Brain microvascular endothelial cell (primary cell): Measurements from ENCODE around the gene LHFPL6.

Experiments used
- DNase-seq: peaks from one replicate; pipeline ENCODE4 v3.0.0-alpha.2; 2020
- H3K27ac ChIP-seq: fragments of 250-450 bp; sonication (Bioruptor Pico); 2 replicates; pipeline ENCODE4 v1.5.1; 2020; ENCODE audit warnings: mild to moderate bottlenecking, moderate library complexity
- H3K27me3 ChIP-seq: fragments of 250-450 bp; sonication (Bioruptor Pico); replicated peaks from 2 replicates; pipeline ENCODE4 v1.5.1; 2020; ENCODE audit warnings: mild to moderate bottlenecking
- H3K36me3 ChIP-seq: fragments of 250-450 bp; sonication (Bioruptor Pico); replicated peaks from 2 replicates; pipeline ENCODE4 v1.5.1; 2020; ENCODE audit warnings: mild to moderate bottlenecking
- H3K4me3 ChIP-seq: 2 replicates; pipeline ENCODE4 v1.5.1; 2011; ENCODE audit warnings: low read depth, mild to moderate bottlenecking, control low read depth, low read length, moderate library complexity
- in situ Hi-C: cut with HindIII; loops from 2 replicates; pipeline ENCODE4 v1.10.0; 2017; ENCODE audit warnings: low sequenced_read_pairs, low pct_ligation_motif_present
- TF ChIP-seq, protein P1 (sequence below): IDR thresholded peaks from 2 replicates; pipeline ENCODE4 v1.5.1; 2011; ENCODE audit warnings: low read depth, mild to moderate bottlenecking, moderate library complexity, low read length, control low read depth, inconsistent platforms; ENCODE audit errors: missing control alignments

The LHFPL6 gene

DNA sequence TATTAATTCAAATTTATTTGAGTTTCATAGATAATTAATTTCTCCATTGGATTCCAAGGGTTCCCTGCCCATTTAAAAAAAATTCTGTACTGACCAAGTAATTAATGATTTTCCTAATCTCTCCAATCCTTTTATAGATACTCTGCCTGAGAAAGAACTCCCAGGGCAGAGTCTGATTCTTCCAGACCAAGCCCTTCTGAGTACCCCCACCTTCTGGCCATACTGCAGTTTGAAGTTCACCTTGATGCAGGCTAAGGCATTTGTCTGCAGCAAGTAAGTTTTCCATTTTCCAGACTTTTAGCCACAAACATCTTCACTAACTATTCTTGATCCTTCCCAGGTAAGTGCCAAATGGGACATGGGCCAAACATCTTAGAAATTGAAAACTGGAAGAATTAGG lies 195.9 kb downstream of the LHFPL6 start:
- Histone ChIP-seq H3K27ac (no peak overlapping the region), H3K4me3 (no peak overlapping the region), H3K36me3 (no peaks in the 10 kb centered on the region), H3K27me3 (no peaks in the 10 kb centered on the region)
- in situ Hi-C loops, result no loop called here
- no peak for DNase-seq
- TF ChIP-seq, protein P1, sequence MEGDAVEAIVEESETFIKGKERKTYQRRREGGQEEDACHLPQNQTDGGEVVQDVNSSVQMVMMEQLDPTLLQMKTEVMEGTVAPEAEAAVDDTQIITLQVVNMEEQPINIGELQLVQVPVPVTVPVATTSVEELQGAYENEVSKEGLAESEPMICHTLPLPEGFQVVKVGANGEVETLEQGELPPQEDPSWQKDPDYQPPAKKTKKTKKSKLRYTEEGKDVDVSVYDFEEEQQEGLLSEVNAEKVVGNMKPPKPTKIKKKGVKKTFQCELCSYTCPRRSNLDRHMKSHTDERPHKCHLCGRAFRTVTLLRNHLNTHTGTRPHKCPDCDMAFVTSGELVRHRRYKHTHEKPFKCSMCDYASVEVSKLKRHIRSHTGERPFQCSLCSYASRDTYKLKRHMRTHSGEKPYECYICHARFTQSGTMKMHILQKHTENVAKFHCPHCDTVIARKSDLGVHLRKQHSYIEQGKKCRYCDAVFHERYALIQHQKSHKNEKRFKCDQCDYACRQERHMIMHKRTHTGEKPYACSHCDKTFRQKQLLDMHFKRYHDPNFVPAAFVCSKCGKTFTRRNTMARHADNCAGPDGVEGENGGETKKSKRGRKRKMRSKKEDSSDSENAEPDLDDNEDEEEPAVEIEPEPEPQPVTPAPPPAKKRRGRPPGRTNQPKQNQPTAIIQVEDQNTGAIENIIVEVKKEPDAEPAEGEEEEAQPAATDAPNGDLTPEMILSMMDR, result no peak

DNA sequence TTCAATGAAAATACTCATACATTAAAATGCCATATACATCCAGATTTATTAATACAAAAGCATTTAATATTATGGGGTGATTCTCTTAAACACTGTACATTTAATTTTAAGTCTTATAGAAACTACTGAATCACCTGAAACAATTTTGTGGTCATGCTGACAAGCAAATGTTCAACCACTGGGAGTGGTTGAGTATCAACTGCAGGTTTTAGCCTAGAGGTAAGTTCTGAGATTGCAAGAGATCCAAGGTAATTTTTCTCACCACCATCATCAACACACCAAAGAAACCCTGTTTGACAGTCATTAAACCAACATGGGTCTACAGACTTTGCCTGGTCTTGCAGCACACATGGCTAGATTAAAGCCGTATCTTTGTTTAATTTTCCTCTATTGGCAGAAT lies 196.3 kb downstream of the LHFPL6 start:
- TF ChIP-seq, protein P1, result no peak
- no peaks in the 10 kb centered on the region for H3K27me3 ChIP-seq
- in situ Hi-C loops, result no loop called here
- no peak for DNase-seq
- no peak overlapping the region for H3K27ac ChIP-seq
- H3K4me3 ChIP-seq, result no peak overlapping the region
- H3K36me3 ChIP-seq, result no peaks in the 10 kb centered on the region

DNA sequence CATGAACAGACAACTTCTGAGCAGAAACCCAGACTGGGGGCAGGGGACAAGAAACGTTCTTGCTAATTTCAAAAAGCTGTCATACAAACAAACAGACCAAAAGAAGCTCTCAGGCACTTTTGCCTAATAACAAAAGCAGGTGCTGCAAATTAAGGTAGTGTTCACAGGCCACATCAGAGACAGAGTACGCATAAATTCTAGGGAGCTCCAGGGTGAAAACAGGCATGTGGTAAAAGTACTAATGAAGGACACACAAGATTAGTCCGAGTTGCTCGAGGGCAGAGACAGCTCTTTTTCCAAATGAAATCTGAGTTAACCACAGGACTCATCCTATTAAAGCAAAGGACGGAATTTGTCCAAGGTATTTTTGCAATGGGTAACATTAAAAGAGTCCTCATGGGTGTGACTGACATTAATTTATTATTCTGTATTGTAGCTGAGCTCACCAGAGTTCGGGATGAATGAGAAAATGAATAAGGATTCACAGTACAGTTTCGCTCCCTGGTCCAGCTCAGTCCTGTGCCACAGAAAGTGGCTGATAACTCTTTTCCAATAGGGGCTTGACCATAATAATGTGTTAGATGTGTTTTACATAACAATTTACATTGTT lies 197.3 kb downstream of the LHFPL6 start:
- H3K27me3 ChIP-seq, result no peaks in the 10 kb centered on the region
- no peaks in the 10 kb centered on the region for H3K36me3 ChIP-seq
- in situ Hi-C loops, result no loop called here
- DNase-seq, result no peak
- H3K27ac ChIP-seq, result no peak overlapping the region
- no peak overlapping the region for H3K4me3 ChIP-seq
- TF ChIP-seq, protein P1, result no peak

DNA sequence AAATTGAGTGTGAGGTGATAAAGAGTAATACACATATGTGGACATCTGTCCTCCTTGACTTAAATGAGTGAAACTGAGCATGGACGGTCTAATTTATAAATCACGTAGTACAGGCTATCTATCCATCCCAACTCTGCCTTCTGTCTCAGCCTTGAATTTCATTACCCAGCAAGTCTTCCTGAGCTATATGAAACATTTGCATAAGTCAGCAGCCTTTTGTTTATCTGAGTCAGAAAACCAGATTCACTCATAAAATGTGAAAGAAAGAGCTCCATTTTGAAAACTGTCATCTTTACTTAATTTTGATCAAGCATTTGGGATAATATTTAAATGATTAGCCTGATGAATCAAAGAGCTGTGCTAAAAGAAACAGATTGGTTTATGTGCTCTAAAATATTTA lies 197.9 kb downstream of the LHFPL6 start:
- no peaks in the 10 kb centered on the region for H3K36me3 ChIP-seq
- H3K27ac ChIP-seq, result no peak overlapping the region
- in situ Hi-C loops, result no loop called here
- no peak for DNase-seq
- no peak overlapping the region for H3K4me3 ChIP-seq
- H3K27me3 ChIP-seq, result no peaks in the 10 kb centered on the region
- TF ChIP-seq, protein P1, result no peak

DNA sequence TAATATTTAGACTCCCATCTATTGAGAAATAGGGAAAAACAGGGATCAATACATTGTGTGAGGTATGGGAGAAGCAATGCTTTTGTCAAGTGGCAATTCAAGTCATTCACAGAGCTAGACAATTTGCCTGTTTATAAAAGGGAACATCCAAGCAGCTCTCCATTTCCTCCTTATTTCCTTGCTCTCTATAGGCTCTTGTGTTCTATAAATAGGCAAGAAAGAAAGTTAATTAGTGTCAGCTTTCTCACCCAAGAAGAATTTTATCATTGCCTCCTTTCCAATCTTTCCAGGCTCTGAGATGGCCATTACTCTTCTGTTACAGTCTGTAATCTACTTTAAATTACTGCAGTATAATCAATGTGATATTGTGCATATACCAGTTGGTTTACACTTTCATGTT lies 199.9 kb downstream of the LHFPL6 start:
- Histone ChIP-seq H3K36me3 (no peaks in the 10 kb centered on the region), H3K27me3 (no peaks in the 10 kb centered on the region), H3K4me3 (no peak overlapping the region), H3K27ac (no peak overlapping the region)
- no peak for DNase-seq
- TF ChIP-seq, protein P1, result no peak
- in situ Hi-C loops, result no loop called here
